T-cell (primary cell): ENCODE data around the gene ARHGAP45. TPM values are rescaled to one million over a fixed set of nuclear protein-coding genes. Genes with fewer than 3 reads are reported as not detected.

Experiments
- ATAC-seq, 4 experiments: fragments of 200-7000 bp in 3 of 4; fragments of 150-1000 bp in 1 of 4; cut with Tn5 transposase; replicated peaks in 1 of 4; 1 replicate in 3 of 4; 2 replicates in 1 of 4; pipeline ENCODE4 v1.10.0; 2021; ENCODE audit warnings: moderate library complexity in 3 of 4, mild to moderate bottlenecking in 2 of 4, moderate number of reproducible peaks in 1 of 4
- CTCF ChIA-PET, 2 donors: fragments of 300-600 bp; sonication (Branson Sonifier 250); formaldehyde crosslinking; loops; one replicate each; lab custom pipeline; 2022; ENCODE audit warnings: antibody characterized with exemption in 2 of 2; lab: Charles Lee
- POLR2A ChIA-PET, 2 donors: fragments of 300-600 bp; sonication (Branson Sonifier 250); formaldehyde crosslinking; loops; one replicate each; lab custom pipeline; 2022; ENCODE audit warnings: antibody characterized with exemption in 2 of 2; lab: Charles Lee
- DNase-seq, 35 experiments: peaks; one replicate each; pipeline versions ENCODE4 v3.0.0 to v3.0.0-alpha.2; 2013 to 2023
- H3K27ac ChIP-seq: one replicate; pipeline ENCODE4 v1.5.1; 2013; ENCODE audit warnings: low read length
- H3K27me3 ChIP-seq, 2 experiments: replicated peaks in 1 of 2; 1 replicate in 1 of 2; 2 replicates in 1 of 2; pipeline versions ENCODE4 v1.6.1 to v1.7.0; 2013; ENCODE audit warnings: low read length in 1 of 2, mixed read lengths in 1 of 2; ENCODE audit not compliant: control insufficient read depth in 2 of 2, insufficient read depth in 2 of 2; ENCODE audit errors: extremely low read depth in 1 of 2
- H3K36me3 ChIP-seq, 2 donors: 1 replicate in 1 of 2; 2 replicates in 1 of 2; pipeline versions ENCODE4 v1.6.1 to v1.7.0; 2013; ENCODE audit warnings: low read length in 1 of 2; ENCODE audit not compliant: control insufficient read depth in 2 of 2, insufficient read depth in 1 of 2; ENCODE audit errors: extremely low read depth in 1 of 2
- H3K4me1 ChIP-seq, 2 experiments: 1 replicate in 1 of 2; 2 replicates in 1 of 2; pipeline versions ENCODE4 v1.6.1 to v1.7.0; 2013; ENCODE audit warnings: low read length in 2 of 2, mixed read lengths in 1 of 2; ENCODE audit not compliant: insufficient read depth in 2 of 2, control insufficient read depth in 1 of 2; ENCODE audit errors: extremely low read depth in 1 of 2
- H3K4me3 ChIP-seq, 2 donors: 1 replicate in 1 of 2; 2 replicates in 1 of 2; pipeline versions ENCODE4 v1.5.1 to v1.7.0; 2013; ENCODE audit warnings: mild to moderate bottlenecking in 2 of 2, low read length in 1 of 2, moderate library complexity in 1 of 2; ENCODE audit not compliant: control insufficient read depth in 1 of 2; ENCODE audit errors: extremely low read depth in 1 of 2
- H3K9me3 ChIP-seq: 2 replicates; pipeline ENCODE4 v1.7.0; 2013
- H3K27ac Mint-ChIP-seq, 2 donors: one replicate each; pipeline ENCODE4 v1.8.0; 2020 to 2021; ENCODE audit warnings: mild to moderate bottlenecking in 2 of 2, mixed read lengths in 2 of 2
- H3K27me3 Mint-ChIP-seq, 2 donors: one replicate each; pipeline ENCODE4 v1.8.0; 2021 to 2022; ENCODE audit warnings: mixed read lengths in 2 of 2
- H3K36me3 Mint-ChIP-seq: one replicate; pipeline ENCODE4 v1.8.0; 2021; ENCODE audit warnings: mixed read lengths
- H3K4me1 Mint-ChIP-seq, 3 donors: one replicate each; pipeline ENCODE4 v1.8.0; 2020 to 2022; ENCODE audit warnings: mixed read lengths in 3 of 3, mild to moderate bottlenecking in 1 of 3
- H3K4me3 Mint-ChIP-seq, 3 donors: one replicate each; pipeline ENCODE4 v1.8.0; 2020 to 2022; ENCODE audit warnings: mild to moderate bottlenecking in 3 of 3, mixed read lengths in 3 of 3, moderate library complexity in 3 of 3
- H3K9me3 Mint-ChIP-seq, 3 donors: one replicate each; pipeline ENCODE4 v1.8.0; 2020 to 2022; ENCODE audit warnings: mixed read lengths in 3 of 3
- WGBS: methylation state at CpG from one replicate; pipeline ENCODE4 v1.1.5; 2013; ENCODE audit warnings: missing lambda C conversion rate; ENCODE audit not compliant: insufficient coverage; 5-methylcytosine and 5-hydroxymethylcytosine counted together
- total RNA-seq, 35 experiments: library from RNA in 6 of 35; stranded (reverse) in 6 of 35; fragments of 120-200 nt in 1 of 35; gene quantifications; one replicate each; pipeline versions ENCODE4 v1.2.1 to v1.2.4 and lab custom pipeline; 2013 to 2026

Gene ARHGAP45
- total RNA-seq, 5 donors from 2014 or later (not counting 1 experiment from before 2014, with no cell fraction given): 729 to 1,130 (median 1,073) TPM

DNA sequence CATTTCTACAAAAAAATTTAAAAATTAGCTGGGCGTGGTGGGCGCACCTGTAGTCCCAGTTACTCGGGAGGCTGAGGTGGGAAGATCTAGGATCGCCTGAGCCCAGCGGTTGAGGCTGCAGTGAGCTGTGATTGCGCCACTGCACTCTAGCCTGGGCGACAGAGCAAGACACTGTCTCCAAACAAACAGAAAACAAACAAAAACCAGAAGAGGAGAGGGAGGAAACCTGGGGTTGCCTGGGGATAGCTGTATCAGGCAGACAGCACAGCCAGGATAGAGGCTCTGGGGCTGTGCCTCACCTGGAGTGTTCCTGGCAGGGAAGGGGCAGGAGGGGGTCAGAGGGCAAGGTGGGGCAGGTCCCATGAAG is 30.8 kb downstream of the ARHGAP45 start:
- Mint-ChIP-seq H3K27me3 (no peaks in the 10 kb centered on the region), H3K27ac (peak overlapping the region; percentile 31 to 41), H3K4me3 (no peak overlapping the region), H3K9me3 (no peaks in the 10 kb centered on the region), H3K4me1 (peaks cover 55 to 68% (median 57%) of the 10 kb centered on the region in 3 donors), H3K36me3 (no peaks in the 10 kb centered on the region)
- ATAC-seq (no peak), DNase-seq (no peak)
- peaks cover 0 to 5% of the 10 kb centered on the region in 2 donors for H3K36me3 ChIP-seq
- H3K9me3 ChIP-seq: no peaks in the 10 kb centered on the region
- POLR2A ChIA-PET: interaction anchor here in 1 of 2 donors (0.6 kb wide), 1 partner anchor 8 kb away, joined by 4 read pairs; no protein-coding TSS in a partner anchor
- no peak overlapping the region for H3K27ac ChIP-seq
- no peaks in the 10 kb centered on the region for H3K27me3 ChIP-seq
- no peak overlapping the region for H3K4me3 ChIP-seq
- H3K4me1 ChIP-seq: peaks cover 25 to 78% of the 10 kb centered on the region in 2 experiments
- 93% methylated on average over 3 of the region's 7 CpGs for WGBS
- CTCF ChIA-PET: no interaction called here

- Mint-ChIP-seq H3K4me3 (peak overlapping the region in 1 of 3 donors; percentile 42), H3K27ac (peak overlapping the region; percentile 77 to 82), H3K4me1 (peaks cover 58 to 68% (median 58%) of the 10 kb centered on the region in 3 donors), H3K9me3 (no peaks in the 10 kb centered on the region), H3K27me3 (no peaks in the 10 kb centered on the region), H3K36me3 (no peaks in the 10 kb centered on the region)
- no peak for ATAC-seq
- Histone ChIP-seq H3K27ac (no peak overlapping the region), H3K27me3 (no peaks in the 10 kb centered on the region), H3K4me1 (peaks cover 25 to 78% of the 10 kb centered on the region in 2 experiments), H3K4me3 (no peak overlapping the region), H3K36me3 (peaks cover 0 to 4% of the 10 kb centered on the region in 2 donors), H3K9me3 (no peaks in the 10 kb centered on the region)
- DNase-seq: no peak
- ChIA-PET POLR2A (interaction anchor here in 1 of 2 donors (0.6 kb wide), 1 partner anchor 9 kb away, joined by 4 read pairs; no protein-coding TSS in a partner anchor), CTCF (no interaction called here)
- 90% methylated on average over 12 of the region's 15 CpGs for WGBS
These were observed 31.4 kb downstream of the ARHGAP45 start for GRCh38 chr19:1098177-1099051.

GRCh38 chr19:1101337-1101698 is 34.4 kb downstream of the ARHGAP45 start:
- H3K36me3 ChIP-seq: peaks cover 0 to 2% of the 10 kb centered on the region in 2 donors
- ATAC-seq (no peak), DNase-seq (peak in 1 of 35 experiments; percentile 43)
- H3K4me1 Mint-ChIP-seq: peaks cover 42 to 54% (median 44%) of the 10 kb centered on the region in 3 donors
- 36% methylated on average over 9 of the region's 9 CpGs for WGBS
- no peaks in the 10 kb centered on the region for H3K27me3 ChIP-seq
- peak overlapping the region; percentile 67 for H3K27ac ChIP-seq
- peaks cover 10 to 73% of the 10 kb centered on the region in 2 experiments for H3K4me1 ChIP-seq
- peak overlapping the region; percentile 82 to 86 for H3K27ac Mint-ChIP-seq
- no peaks in the 10 kb centered on the region for H3K27me3 Mint-ChIP-seq
- peak overlapping the region in 1 of 2 donors; percentile 64 for H3K4me3 ChIP-seq
- no peaks in the 10 kb centered on the region for H3K9me3 Mint-ChIP-seq
- ChIA-PET CTCF (no interaction called here), POLR2A (interaction anchor here (0.6 kb wide), 2 partner anchors 27 to 794 kb away, joined by 3 to 5 read pairs; no protein-coding TSS in a partner anchor)
- H3K9me3 ChIP-seq: no peaks in the 10 kb centered on the region
- peak overlapping the region in 2 of 3 donors; percentile 53 to 67 for H3K4me3 Mint-ChIP-seq
- H3K36me3 Mint-ChIP-seq: no peaks in the 10 kb centered on the region

- Mint-ChIP-seq H3K4me3 (peak overlapping the region in 2 of 3 donors; percentile 72), H3K9me3 (no peaks in the 10 kb centered on the region), H3K27me3 (no peaks in the 10 kb centered on the region), H3K36me3 (no peaks in the 10 kb centered on the region), H3K4me1 (peaks cover 41 to 53% (median 45%) of the 10 kb centered on the region in 3 donors), H3K27ac (peak overlapping the region; percentile 89 to 93)
- ATAC-seq: no peak
- no peaks in the 10 kb centered on the region for H3K27me3 ChIP-seq
- peak overlapping the region; percentile 79 for H3K27ac ChIP-seq
- ChIA-PET CTCF (interaction anchor here in 1 of 2 donors (1.2 kb wide), 1 partner anchor 90 kb away, joined by 3 read pairs; no protein-coding TSS in a partner anchor), POLR2A (interaction anchor here (0.6 to 0.7 kb wide), 3 partner anchors 33 to 66 kb away, joined by 3 to 7 read pairs (median 4); no protein-coding TSS in a partner anchor)
- H3K9me3 ChIP-seq: no peaks in the 10 kb centered on the region
- peak in 1 of 35 experiments; percentile 48 for DNase-seq
- H3K36me3 ChIP-seq: peaks cover 0 to 9% of the 10 kb centered on the region in 2 donors
- H3K4me3 ChIP-seq: no peak overlapping the region
- 23% methylated on average over 5 of the region's 17 CpGs for WGBS
- H3K4me1 ChIP-seq: peaks cover 8 to 75% of the 10 kb centered on the region in 2 experiments
These were observed 35.6 kb downstream of the ARHGAP45 start for GRCh38 chr19:1102407-1103131.

DNA sequence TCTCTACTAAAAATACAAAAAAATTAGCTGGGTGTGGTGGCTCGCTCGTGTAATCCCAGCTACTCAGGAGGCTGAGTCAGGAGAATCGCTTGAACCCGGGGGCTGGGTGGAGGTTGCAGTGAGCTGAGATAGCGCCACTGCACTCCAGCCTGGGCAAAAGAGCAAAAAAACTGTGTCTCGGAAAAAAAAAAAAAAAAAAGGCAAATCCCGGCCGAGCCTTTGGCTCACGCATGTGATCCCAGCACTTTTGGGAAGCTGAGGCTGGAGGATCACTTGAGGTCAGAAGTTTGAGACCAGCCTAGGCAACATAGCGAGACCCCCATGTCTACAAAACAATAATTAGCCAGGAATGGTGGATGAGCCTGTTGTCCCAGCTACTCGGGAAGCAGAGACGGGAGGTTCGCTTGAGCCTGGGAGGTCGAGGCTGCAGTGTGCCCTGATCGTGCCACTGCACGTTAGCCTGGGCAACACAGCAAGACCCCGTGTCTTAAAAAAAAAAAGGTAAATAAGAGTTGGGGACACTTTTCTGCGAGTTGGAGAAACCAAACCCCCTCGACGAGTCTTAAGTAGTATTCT is 36.3 kb downstream of the ARHGAP45 start:
- ATAC-seq (no peak), DNase-seq (no peak)
- Mint-ChIP-seq H3K36me3 (no peaks in the 10 kb centered on the region), H3K4me1 (peaks cover 35 to 49% (median 42%) of the 10 kb centered on the region in 3 donors), H3K9me3 (no peaks in the 10 kb centered on the region), H3K27ac (peak overlapping the region; percentile 89 to 93), H3K27me3 (no peaks in the 10 kb centered on the region), H3K4me3 (peak overlapping the region; percentile 69 to 72 (median 72))
- Histone ChIP-seq H3K27me3 (no peaks in the 10 kb centered on the region), H3K36me3 (peaks cover 0 to 9% of the 10 kb centered on the region in 2 donors), H3K4me1 (peaks cover 8 to 72% of the 10 kb centered on the region in 2 experiments), H3K4me3 (peak overlapping the region in 1 of 2 donors; percentile 24), H3K27ac (peak overlapping the region; percentile 79), H3K9me3 (no peaks in the 10 kb centered on the region)
- 43% methylated on average over 13 of the region's 20 CpGs for WGBS
- POLR2A ChIA-PET: interaction anchor here (0.6 to 0.7 kb wide), 3 partner anchors 33 to 66 kb away, joined by 3 to 7 read pairs (median 4); no protein-coding TSS in a partner anchor
- CTCF ChIA-PET: interaction anchor here in 1 of 2 donors (1.2 kb wide), 1 partner anchor 89 kb away, joined by 3 read pairs; no protein-coding TSS in a partner anchor
